ENCODE data around the gene ELMOD1.

ELMOD1 gene

DNA sequence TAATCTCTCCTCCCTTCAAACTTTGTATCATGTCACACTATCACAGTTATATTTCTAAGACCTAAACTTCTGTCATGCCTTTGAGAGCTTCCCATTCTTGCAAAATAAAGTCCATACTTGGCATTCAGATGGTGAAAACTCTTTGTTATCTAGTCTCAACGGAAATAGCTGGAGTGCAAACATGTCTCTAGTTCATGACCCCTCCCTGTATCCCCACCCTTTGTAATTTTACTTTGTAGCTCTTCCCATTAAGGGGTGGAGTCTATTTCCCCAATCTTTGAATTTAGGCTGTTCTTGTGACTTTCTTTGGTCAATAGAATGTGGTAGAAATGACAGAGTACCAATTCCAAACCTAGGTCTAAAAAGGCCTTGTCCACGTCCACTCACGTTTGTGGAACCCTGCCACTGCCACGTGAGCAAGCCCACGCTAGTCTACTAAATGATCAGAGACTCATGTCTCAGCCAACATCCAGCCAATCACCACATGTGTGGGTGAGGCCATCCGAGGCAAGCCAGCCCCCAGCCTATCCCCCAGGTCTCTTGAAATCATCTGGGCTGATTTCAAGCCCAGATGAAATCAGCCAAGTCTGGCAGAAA is 97.5 kb downstream of the ELMOD1 start:
- DNase-seq (ENCODE audit: low read depth in 2 of 2) = no peak

DNA sequence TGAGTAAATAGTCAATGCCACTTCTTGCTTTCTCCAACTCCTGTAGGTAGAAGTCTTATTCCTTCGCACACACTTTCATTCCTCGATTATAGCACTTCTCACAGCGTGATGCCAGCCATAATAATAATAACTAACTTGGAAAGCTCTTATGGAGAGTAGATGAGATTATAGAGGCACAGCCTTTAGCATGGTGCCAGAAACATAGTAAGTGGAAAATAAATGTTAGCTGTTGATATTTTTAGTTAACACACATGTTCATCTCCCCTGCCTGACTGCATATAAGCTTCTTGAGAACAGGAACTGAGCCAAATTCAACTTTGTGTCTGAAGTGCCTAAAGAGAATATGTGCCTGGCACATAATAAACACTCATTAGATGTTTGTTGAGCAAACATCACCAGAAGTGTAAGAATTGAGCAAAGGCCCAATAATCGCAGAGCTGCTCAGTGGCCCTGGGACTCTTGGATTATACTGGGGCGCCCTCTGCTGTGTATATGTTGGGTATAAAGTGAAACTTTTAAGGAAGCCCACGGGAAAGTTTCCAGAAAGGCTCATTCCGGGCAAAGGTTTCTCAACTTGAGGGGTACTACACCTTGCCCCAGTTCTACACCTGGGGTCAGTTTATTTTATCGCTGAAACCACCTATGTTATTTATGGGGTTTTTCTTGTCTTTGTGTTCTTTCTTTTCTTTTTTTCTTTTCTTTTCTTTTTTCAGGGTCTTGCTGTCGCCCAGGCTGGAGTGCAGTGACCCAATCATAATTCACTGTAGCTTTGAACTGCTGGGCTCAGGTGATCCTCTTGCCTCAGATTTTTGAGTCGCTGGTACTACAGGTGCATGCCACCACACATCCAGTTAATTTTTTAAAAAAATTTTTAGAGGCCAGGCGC is 98.6 kb downstream of the ELMOD1 start:
- DNase-seq (ENCODE audit: low read depth in 2 of 2) = peak in 1 of 2 donors; percentile 6

DNA sequence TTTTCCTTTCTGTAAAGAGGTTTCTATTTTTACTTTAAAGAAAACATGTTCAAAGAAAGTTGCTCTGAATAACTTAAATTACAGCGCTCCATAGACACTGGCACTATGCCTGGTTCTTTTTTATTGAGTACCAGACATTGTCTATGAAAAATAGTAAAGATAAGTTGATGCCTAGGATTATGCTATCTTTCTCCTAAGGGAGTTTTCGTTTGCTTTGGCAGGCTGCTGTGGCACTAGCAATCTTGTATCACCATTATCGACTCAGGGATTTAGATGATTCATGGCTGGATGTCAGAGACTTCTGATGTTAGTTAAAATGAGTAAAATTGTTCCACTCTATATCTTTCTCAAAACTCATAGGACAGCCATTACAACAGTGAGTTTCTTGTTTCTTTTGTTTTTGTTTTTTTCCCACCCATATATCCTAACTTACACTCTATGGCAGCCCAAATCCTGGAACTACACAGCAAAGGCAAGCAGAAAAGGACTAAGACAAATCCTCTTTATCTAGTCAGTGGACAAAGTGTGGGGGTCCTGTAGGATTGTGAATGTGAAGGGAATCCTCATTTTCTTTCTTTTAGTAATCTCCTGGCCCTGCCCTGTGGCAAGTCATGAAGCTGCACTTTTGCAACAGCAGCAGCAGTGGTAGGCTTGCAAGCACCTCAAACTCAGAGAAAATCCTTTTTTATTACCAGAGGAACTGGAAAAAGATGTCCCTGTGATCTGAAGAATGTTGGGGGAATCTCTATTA is 100.2 kb downstream of the ELMOD1 start:
- DNase-seq (ENCODE audit: low read depth in 2 of 2) = no peak

DNA sequence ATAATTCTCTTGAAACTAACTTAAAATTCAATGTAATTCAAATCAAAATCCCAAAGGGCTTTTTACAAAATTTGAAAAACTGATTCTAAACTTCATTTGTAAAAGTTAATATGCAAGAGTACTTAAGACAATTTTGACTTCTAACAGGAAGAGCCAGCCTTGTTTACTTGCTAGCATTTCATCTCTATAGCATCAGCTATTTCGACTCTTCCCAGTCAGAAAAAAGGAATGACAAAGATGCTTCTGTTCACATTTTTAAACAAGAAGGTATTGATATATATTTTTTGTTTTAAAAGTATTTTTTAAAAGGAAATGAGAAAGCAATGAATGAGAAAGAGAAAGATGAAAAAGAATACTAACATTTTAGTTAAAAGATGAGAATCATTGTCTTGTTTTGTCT is 104.5 kb downstream of the ELMOD1 start:
- DNase-seq (ENCODE audit: low read depth in 2 of 2) = no peak

DNA sequence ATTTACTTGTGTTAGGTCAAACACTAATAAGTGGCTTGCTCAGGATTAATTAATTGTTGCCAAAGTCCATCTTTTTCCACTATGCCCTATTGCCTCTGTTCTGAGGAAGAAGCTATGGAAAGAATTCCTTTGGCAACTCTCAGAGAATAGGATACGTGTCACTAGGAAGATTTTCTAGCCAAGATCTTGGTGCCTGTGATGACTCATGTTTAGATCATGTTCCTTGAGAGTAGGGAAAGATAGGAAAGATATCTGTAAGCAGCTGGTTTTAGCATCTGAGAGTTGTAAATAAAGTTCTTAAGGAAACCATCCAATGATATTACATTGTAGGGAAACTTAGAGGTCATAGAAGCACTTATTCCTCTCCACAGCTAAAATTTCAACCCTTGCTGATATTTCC is 105.2 kb downstream of the ELMOD1 start:
- no peak for DNase-seq (ENCODE audit: low read depth in 2 of 2)

DNA sequence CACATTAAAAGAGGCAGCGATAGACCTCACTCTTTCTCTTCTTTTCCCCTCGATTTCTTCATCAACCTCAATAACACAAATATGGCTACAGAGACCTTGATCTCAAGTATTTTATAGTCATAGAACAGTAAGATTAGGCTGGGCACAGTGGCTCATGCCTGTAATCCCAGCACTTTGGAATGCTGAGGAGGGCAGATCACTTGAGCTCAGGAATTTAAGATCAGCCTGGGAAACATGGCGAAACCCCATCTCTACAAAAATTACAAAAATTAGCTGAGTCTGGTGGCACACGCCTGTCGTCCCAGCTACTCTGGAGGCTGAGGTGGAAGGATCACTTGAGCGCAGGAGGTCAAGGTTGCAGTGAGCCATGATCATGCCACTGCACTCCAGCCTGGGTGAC is 106.3 kb downstream of the ELMOD1 start:
- no peak for DNase-seq (ENCODE audit: low read depth in 2 of 2)

DNA sequence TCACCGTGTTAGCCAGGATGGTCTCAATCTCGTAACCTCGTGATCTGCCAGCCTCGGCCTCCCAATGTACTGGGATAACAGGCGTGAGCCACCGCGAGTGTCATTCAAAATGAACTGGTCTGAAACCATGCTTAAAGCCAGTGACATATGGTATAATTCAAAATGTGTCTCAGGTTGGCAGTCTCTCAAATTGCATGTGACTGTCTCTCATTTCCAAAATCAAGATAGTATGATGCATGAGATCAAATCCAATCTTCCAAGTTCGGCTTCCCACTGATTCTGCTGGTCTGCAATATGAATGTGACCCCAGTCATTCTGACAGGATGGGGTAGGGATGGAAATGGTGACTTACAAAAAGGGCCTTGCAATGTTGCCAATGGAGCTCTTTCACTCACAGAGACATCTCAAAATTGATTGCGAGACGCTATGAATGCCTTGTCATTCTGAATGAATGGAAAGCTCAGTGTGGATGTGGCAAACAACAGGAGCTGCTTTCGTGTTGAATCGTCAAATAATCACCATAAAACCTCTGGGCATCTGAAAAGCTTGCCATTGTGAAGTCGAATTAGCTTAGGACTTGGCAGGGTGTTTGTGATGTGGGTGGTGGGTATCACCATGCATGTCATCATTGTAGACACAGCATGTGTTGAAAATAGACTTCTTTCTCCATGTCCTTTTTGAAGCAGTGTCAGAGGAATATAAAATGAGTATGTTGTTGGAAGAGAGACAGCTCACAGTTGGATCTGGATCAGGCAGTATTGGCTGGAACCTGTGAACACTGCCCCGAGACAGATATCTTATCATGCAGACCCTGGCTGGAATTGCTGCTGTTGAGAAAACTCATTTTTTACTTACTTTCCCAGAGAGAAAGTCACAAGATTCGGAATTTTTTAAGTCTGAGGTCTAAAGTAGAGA is 108.7 kb downstream of the ELMOD1 start:
- DNase-seq (ENCODE audit: low read depth in 2 of 2) = no peak

DNA sequence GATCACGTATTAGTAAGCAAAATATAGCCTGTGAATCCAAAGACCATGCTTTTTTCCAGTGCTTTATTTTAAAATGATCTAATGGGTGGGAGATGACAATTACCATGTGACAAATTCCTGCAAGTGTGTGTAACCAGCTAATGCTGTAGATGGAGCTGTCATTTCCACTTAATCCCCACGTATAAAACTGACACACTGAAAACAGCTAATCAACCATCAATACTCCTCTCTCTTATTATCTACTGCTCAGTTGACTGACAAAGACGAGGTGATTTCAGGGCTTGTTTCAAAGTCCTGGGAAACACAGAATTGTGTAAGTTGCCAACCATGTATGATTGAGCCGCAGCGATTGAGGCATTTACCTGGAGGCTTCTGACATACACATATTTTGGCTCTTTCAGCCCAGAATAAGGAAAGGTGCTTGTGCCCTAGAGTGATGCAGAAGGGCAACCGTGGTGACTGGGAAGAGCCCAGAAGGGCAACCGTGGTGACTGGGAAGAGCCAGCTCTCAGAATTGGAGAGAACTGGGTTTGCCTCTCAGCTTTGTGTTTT is 111.2 kb downstream of the ELMOD1 start:
- no peak for DNase-seq (ENCODE audit: low read depth in 2 of 2)

DNA sequence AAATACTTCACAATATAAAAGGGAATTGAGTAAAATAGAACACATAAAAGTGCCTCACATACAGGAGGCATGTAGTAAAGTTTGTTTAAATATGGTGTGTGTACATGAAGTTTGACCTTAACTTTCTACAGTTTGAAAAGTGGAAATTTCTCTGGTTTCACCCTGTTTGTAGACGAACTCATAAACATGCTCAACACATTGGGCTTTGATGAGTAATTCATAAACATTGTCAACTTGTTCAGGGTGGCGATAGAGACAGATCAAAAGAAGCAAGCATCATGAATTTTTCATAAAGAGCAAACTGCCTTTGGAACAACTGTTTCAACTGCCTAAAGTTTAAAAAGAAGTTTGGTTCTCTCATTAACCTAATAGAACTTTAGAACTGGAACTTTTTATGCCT is 111.8 kb downstream of the ELMOD1 start:
- DNase-seq (ENCODE audit: low read depth in 2 of 2) = no peak

DNA sequence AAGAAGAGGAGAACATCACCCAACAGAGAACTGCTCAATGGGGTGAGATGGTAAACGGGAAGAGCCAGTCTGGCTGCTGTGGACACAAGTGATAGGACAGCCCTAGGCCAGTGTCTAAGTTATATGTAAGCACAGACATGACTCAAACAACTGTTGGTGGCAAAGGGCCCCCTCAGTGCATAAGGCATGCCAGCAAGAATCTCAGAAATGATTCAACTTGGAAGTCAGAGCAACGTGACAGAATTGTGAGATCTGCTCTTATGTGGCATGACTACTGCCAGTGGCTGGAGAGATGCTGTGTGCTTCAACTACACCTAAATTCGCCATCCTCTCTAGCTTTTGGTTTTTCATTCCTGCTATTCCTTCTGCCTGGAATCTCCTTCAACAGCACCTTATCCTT is 113.5 kb downstream of the ELMOD1 start:
- no peak for DNase-seq (ENCODE audit: low read depth in 2 of 2)

DNA sequence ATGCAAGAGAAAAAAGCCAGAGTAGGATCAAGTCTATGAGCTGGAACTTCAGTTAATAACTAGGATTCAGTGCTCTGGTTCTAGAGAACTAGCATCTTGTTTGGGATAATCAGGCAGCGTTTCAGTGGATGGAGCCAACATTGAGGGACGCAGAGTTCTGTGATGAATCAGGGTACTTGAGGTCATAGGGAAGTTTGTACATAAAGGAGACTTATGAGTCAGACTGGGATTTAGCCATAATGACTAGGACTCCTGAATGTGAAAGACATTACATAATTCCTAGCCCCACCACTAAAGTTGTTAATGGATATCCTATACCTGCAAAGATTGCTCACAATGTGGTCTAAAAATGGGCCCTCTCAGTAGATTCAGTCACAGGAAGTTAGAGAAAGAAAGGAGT is 114.1 kb downstream of the ELMOD1 start:
- no peak for DNase-seq (ENCODE audit: low read depth in 2 of 2)

DNA sequence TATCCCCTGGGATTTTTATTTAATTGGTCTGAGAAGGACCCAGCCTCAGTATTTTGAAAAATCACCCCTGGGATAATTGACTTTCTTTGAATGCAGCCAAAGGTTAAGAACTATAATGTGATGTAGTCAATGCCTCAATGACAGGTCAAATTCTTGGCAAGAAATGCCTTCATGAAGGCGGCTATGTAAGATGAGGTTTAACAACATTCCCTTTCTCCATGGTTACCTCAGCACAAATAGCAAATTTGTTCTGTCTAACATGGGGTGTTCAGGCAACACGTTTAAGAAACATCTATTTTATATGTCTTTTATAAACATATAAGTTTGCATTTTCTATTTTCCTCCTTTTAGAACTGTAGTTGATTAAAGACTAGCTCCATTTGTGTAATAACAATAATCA is 115.6 kb downstream of the ELMOD1 start:
- no peak for DNase-seq (ENCODE audit: low read depth in 2 of 2)

DNA sequence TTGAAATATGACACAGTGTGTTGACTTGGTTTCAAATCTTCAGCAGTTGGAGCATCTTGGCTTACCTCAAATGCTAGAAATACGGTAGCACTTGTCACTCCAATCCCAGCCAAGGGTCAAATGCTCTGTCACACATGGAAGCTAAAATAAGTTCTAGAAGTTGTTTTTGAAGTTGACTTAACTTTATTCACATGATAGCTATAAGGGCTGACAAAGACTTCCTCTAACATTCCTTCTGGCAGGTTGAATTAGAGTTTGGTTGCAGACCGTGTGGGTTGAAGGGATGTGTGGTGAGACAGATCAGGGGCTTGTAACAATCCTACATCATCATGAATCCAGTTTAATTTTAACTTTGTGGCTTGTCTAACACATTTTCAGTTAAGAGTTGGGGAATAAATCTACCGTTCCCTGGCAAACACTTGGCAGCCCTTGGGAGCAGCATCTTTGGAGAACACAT is 116.3 kb downstream of the ELMOD1 start:
- no peak for DNase-seq (ENCODE audit: low read depth in 2 of 2)

DNA sequence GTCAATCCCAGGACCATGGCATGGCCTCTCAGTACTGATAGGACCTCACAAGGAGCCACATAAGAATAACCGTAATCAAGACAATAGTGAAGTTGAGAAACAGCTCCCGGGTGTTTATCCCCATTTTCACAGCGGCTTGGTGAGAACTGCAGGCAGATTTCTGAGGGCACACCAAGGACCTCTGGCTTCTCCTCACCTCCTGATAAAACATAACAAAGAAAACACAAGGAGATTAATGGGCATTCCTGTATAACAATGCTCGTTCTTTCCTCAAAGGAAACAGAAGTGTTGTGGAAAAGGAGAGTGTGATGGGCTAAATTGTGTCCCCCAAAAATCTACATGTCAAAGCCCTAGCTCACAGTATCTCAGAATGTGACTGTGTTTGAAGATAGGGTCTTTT is 116.9 kb downstream of the ELMOD1 start:
- DNase-seq (ENCODE audit: low read depth in 2 of 2) = no peak

DNA sequence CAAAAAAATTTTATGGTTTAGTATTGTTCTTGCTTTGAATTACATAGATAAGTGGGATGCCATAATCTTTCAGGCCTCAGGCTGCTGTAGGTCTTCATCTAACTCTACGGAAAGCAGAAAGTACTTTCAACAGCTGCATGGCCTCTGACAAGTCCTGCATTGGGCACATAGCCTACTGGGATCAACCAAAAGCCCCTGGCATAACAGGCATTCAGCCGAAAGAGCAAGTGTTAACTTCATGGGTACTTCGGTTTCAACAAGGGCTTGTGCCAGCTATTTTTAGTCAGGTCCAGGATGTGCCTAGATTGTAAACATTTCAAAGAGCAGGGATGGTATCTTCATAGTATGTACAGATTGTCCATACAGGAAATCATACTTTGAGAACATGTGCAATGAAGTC is 117.8 kb downstream of the ELMOD1 start:
- no peak for DNase-seq (ENCODE audit: low read depth in 2 of 2)

DNA sequence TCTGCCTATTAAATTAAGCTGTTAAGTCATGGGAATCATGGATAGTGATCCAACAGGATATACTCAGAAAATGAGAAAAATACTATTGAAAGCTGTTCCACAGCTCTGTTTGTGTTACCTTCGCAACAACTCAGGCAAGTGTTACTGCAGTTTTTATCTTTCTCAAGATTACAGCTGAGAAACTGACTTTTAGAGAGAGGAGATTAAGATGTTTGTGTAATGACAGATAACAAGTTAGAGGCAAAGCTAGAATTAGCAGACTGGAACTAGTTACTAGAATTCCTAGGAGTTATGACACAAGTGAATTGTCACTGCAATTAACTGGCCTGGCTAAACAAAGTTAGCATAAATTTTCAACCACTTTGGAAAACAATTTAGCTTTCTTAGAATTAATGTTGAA is 119.4 kb downstream of the ELMOD1 start:
- no peak for DNase-seq (ENCODE audit: low read depth in 2 of 2)

DNA sequence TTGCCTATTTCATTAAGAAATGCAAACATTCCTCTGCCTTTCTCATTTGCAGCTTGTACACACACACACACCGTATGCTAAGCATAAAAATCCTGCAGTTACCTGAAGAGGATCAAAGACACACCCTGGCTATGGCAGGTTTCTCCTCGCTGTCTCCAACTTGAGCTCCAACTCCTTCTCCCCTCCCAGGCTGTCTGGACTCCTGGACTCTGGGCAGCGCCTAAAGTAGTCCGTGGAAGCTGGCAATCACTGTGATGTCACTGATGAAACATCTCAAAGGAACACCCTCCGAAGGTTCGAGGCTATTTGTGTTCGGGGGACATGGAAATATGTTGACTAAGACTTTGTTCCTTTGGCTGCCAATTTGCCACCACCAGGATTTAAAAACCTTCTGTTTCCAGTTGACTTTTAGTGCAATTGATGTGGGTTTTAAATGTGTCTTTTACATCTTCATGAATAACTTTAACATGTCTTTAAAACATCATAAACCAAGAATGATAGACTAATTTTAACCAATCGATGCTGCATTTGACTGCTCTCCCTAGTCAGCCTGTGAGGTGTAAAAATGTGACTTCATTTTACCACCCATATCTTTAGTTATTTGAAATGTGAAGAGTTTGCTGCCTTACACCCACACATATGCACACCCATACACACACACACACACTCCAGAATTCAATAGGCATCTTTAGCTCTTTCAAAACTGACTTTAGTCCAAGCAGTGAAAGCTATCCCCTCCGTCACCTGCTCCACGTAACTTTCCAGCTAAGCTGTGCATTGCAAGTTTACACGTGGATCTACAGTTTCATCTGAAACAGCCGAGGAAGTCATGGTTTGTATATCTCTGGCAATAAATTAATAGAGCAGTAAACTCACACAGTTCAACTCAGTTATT is 121.2 kb downstream of the ELMOD1 start, which contains the start of gene SLN:
Gene SLN, minus strand, starts transcription at position 196 of the 895 bp plus-strand sequence.
- no peak for DNase-seq (ENCODE audit: low read depth in 2 of 2)

DNA sequence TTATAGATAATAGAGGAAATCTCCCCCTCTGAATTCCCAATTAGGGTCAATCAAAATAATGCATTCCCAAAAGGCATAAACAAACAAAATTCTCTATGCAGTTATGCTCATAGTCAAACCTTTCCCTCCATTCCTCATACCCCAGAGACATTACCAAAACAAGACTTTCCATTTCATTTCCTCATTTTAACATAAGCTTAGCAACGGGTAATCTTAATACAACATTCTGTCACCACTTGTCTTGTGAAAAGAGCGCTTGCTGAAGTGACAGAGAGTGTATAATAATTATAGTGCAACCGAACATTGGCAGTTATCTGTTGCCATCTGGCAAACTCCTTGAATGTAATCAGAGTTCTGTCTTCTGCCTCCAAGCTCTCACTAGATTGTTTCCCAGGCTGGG is 122.1 kb downstream of the ELMOD1 start:
- no peak for DNase-seq (ENCODE audit: low read depth in 2 of 2)
